ENCODE measurements around the gene RRAGB. TPM values are rescaled to one million over a fixed set of nuclear protein-coding genes. Genes with fewer than 3 reads are reported as not detected.
"Not testable (repeated sequence)": the region's sequence is repeated elsewhere in the genome, so short reads cannot be mapped to it uniquely, and the experiment has no call there.

The RRAGB gene
- total RNA-seq, 1 experiment from 2014 or later = 10.8 TPM

GRCh38 chrX:55759478-55759877, 41.9 kb downstream of the RRAGB start:
- BruUV-seq (replicated peaks) = no TSS peak
- Mint-ChIP-seq H3K4me1 (ENCODE audit: low read depth, unreplicated experiment) (no peaks in the 10 kb centered on the region), H3K27me3 (ENCODE audit: insufficient read depth, unreplicated experiment) (no peaks in the 10 kb centered on the region), H3K9me3 (ENCODE audit: unreplicated experiment) (peaks cover 9% of the 10 kb centered on the region), H3K4me3 (ENCODE audit: unreplicated experiment) (no peak overlapping the region), H3K27ac (ENCODE audit: unreplicated experiment) (no peak overlapping the region), H3K36me3 (ENCODE audit: insufficient read depth, unreplicated experiment) (peaks cover 6% of the 10 kb centered on the region)
- POLR2A ChIA-PET = no interaction called here
- CTCF ChIA-PET = no interaction called here
- DNase-seq = no peak
- no peaks in the 10 kb centered on the region for H3K27me3 ChIP-seq (replicated peaks; ENCODE audit: control insufficient read depth, insufficient read depth, low read length)
- no peaks in the 10 kb centered on the region; the same call in 1 of the 2 replicates for H3K36me3 ChIP-seq (ENCODE audit: control insufficient read depth, insufficient read depth, low read length)
- no peaks in the 10 kb centered on the region for H3K4me1 ChIP-seq
- H3K4me3 ChIP-seq (ENCODE audit: low read depth, low read length) = no peak overlapping the region
- H3K9me3 ChIP-seq = no peaks in the 10 kb centered on the region
- TF ChIP-seq CTCF (IDR thresholded peaks at IDR 0.05; ENCODE audit: insufficient read depth in 1 of 2, low read depth in 1 of 2, low read length in 1 of 2, severe bottlenecking in 1 of 2, unreplicated experiment in 1 of 2) = no peak
- intact Hi-C loops (cut with micrococcal nuclease; ENCODE audit: unreplicated experiment) = no loop called here

GRCh38 chrX:55767100-55767499, 49.6 kb downstream of the RRAGB start:
- H3K27ac Mint-ChIP-seq (ENCODE audit: unreplicated experiment) = no peak overlapping the region
- CTCF ChIA-PET = no interaction called here
- H3K4me3 Mint-ChIP-seq (ENCODE audit: unreplicated experiment) = no peak overlapping the region
- H3K4me3 ChIP-seq (ENCODE audit: low read depth, low read length) = no peak overlapping the region
- H3K36me3 ChIP-seq (ENCODE audit: control insufficient read depth, insufficient read depth, low read length) = no peaks in the 10 kb centered on the region
- BruUV-seq (replicated peaks) = no TSS peak
- H3K4me1 Mint-ChIP-seq (ENCODE audit: low read depth, unreplicated experiment) = no peaks in the 10 kb centered on the region
- H3K9me3 Mint-ChIP-seq (ENCODE audit: unreplicated experiment) = peaks cover 9% of the 10 kb centered on the region
- TF ChIP-seq CTCF (IDR thresholded peaks at IDR 0.05; ENCODE audit: insufficient read depth in 1 of 2, low read depth in 1 of 2, low read length in 1 of 2, severe bottlenecking in 1 of 2, unreplicated experiment in 1 of 2) = no peak
- no peaks in the 10 kb centered on the region for H3K4me1 ChIP-seq
- intact Hi-C loops (cut with micrococcal nuclease; ENCODE audit: unreplicated experiment) = no loop called here
- no peaks in the 10 kb centered on the region for H3K27me3 ChIP-seq (replicated peaks; ENCODE audit: control insufficient read depth, insufficient read depth, low read length)
- POLR2A ChIA-PET = no interaction called here
- H3K36me3 Mint-ChIP-seq (ENCODE audit: insufficient read depth, unreplicated experiment) = no peaks in the 10 kb centered on the region
- no peaks in the 10 kb centered on the region for H3K9me3 ChIP-seq
- no peaks in the 10 kb centered on the region for H3K27me3 Mint-ChIP-seq (ENCODE audit: insufficient read depth, unreplicated experiment)
- DNase-seq = no peak

- H3K4me1 Mint-ChIP-seq (ENCODE audit: low read depth, unreplicated experiment); H3K36me3 ChIP-seq (ENCODE audit: control insufficient read depth, insufficient read depth, low read length); H3K27me3 Mint-ChIP-seq (ENCODE audit: insufficient read depth, unreplicated experiment); H3K4me1 ChIP-seq; H3K27me3 ChIP-seq (replicated peaks; ENCODE audit: control insufficient read depth, insufficient read depth, low read length); H3K27ac Mint-ChIP-seq (ENCODE audit: unreplicated experiment); POLR2A ChIA-PET; H3K9me3 Mint-ChIP-seq (ENCODE audit: unreplicated experiment); CTCF ChIA-PET; BruUV-seq (replicated peaks); H3K4me3 ChIP-seq (ENCODE audit: low read depth, low read length); intact Hi-C loops (cut with micrococcal nuclease; ENCODE audit: unreplicated experiment); H3K36me3 Mint-ChIP-seq (ENCODE audit: insufficient read depth, unreplicated experiment); H3K9me3 ChIP-seq; H3K4me3 Mint-ChIP-seq (ENCODE audit: unreplicated experiment): not testable (repeated sequence)
- peak in 1 of 2 experiments; percentile 8 for DNase-seq
Measured at GRCh38 chrX:55774419-55774818, 56.9 kb downstream of the RRAGB start.

- Histone ChIP-seq H3K27me3 (replicated peaks; ENCODE audit: control insufficient read depth, insufficient read depth, low read length) (no peaks in the 10 kb centered on the region), H3K4me1 (no peaks in the 10 kb centered on the region), H3K36me3 (ENCODE audit: control insufficient read depth, insufficient read depth, low read length) (no peaks in the 10 kb centered on the region), H3K9me3 (no peaks in the 10 kb centered on the region), H3K4me3 (ENCODE audit: low read depth, low read length) (no peak overlapping the region)
- ChIA-PET CTCF (no interaction called here), POLR2A (no interaction called here)
- no TSS peak for BruUV-seq (replicated peaks)
- DNase-seq = no peak
- Mint-ChIP-seq H3K4me1 (ENCODE audit: low read depth, unreplicated experiment) (no peaks in the 10 kb centered on the region), H3K36me3 (ENCODE audit: insufficient read depth, unreplicated experiment) (no peaks in the 10 kb centered on the region), H3K9me3 (ENCODE audit: unreplicated experiment) (no peaks in the 10 kb centered on the region), H3K27me3 (ENCODE audit: insufficient read depth, unreplicated experiment) (no peaks in the 10 kb centered on the region), H3K27ac (ENCODE audit: unreplicated experiment) (no peak overlapping the region), H3K4me3 (ENCODE audit: unreplicated experiment) (no peak overlapping the region)
- TF ChIP-seq CTCF (IDR thresholded peaks at IDR 0.05; ENCODE audit: insufficient read depth in 1 of 2, low read depth in 1 of 2, low read length in 1 of 2, severe bottlenecking in 1 of 2, unreplicated experiment in 1 of 2) = no peak
- intact Hi-C loops (cut with micrococcal nuclease; ENCODE audit: unreplicated experiment) = no loop called here
Measured at GRCh38 chrX:55777596-55777995, 60.0 kb downstream of the RRAGB start.
